Prostate gland (tissue), 2 donors: ENCODE results near the gene REEP3. TPM values are rescaled to one million over a fixed set of nuclear protein-coding genes. Genes with fewer than 3 reads are reported as not detected.
A peak's percentile ranks its signal among the peaks of the same experiment; 100 is the strongest.

ENCODE experiments used
- DNase-seq: peaks from one replicate; pipeline ENCODE4 v3.0.0-alpha.2; 2019; ENCODE audit warnings: low spot score
- H3K27ac ChIP-seq, 2 donors: fragments of 200-600 bp; sonication (generic); 2 replicates each; pipeline ENCODE4 v1.5.1; 2017 to 2019
- H3K27me3 ChIP-seq: fragments of 200-600 bp; sonication (generic); replicated peaks from 2 replicates; pipeline ENCODE4 v1.5.1; 2019; ENCODE audit not compliant: insufficient read depth
- H3K36me3 ChIP-seq, 2 donors: fragments of 200-600 bp; sonication (generic); 1 replicate in 1 of 2; 2 replicates in 1 of 2; pipeline versions ENCODE4 v1.5.1 to v1.8.1; 2017 to 2019
- H3K4me1 ChIP-seq: fragments of 200-600 bp; sonication (generic); replicated peaks from 2 replicates; pipeline ENCODE4 v1.5.1; 2019
- H3K4me3 ChIP-seq, 2 donors: fragments of 200-600 bp; sonication (generic); 2 replicates each; pipeline ENCODE4 v1.5.1; 2017 to 2019
- H3K9me3 ChIP-seq: fragments of 200-600 bp; sonication (generic); 2 replicates; pipeline ENCODE4 v1.5.1; 2017
- CTCF ChIP-seq, 4 experiments: fragments of 200-600 bp in 2 of 4; fragments of 450-650 bp in 2 of 4; sonication (generic) in 2 of 4; IDR thresholded peaks; 1 replicate in 3 of 4; 2 replicates in 1 of 4; pipeline ENCODE4 v1.5.1; 2016 to 2019; ENCODE audit warnings: antibody characterized with exemption in 4 of 4, mild to moderate bottlenecking in 2 of 4, moderate library complexity in 2 of 4
- POLR2A ChIP-seq: fragments of 450-650 bp; IDR thresholded peaks from one replicate; pipeline ENCODE4 v1.6.1; 2016; ENCODE audit warnings: antibody characterized with exemption, mild to moderate bottlenecking
- POLR2AphosphoS5 ChIP-seq: sonication (generic); formaldehyde crosslinking; IDR thresholded peaks from one replicate; pipeline ENCODE4 v1.6.1; 2017; ENCODE audit warnings: antibody characterized with exemption
- WGBS: methylation state at CpG from one replicate; pipeline ENCODE4 v1.1.5; 2018; 5-methylcytosine and 5-hydroxymethylcytosine counted together
- intact Hi-C: fragments of 100-400 bp; cut with DNase I; formaldehyde crosslinking; loops from one replicate; pipeline ENCODE4 v1.14.2; 2022
- total RNA-seq, 2 donors: library from RNA; depleted of rRNA; stranded (reverse); fragments of >200 nt; gene quantifications; one replicate each; pipeline ENCODE4 v1.1.0, GENCODE V29; 2016

REEP3 gene
- total RNA-seq, 2 donors from 2014 or later: 32.0 to 52.4 TPM

DNA sequence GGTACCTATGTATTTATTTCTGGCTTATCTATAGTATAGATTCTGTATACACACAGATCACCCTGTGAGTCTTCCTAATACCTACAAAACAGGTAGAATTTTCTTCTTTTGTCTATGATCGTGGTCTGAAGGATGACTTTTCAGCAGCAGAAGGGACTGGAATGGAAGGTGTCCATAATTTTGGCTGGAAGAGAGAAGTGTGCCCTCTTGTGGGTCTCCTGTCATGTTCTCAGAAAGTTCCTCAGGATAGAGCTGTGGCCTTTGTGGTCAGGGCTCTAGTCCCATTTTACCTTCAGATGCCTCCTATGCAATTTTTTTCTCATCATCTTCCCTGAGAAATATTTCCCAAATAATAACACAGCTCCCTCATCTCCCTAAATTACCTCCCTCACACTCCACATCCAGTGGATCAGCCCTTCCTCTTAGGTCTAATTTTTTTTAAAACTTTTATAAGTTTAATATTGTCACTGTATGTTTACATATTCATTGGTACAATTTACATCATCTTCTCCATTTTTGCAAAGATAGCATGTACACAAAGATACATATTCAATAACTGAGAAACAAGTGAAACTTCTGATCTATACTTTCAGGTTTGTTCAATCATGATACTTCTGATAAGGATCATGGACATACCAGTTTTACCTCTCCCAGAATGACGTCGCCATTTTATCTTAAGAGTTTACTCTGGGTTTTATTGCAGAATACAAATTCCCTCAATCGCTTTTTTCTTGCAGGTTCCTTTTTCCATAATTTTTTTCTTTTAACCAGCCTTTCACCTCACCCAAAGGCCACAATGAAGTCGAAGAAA, 112.7 kb downstream of the REEP3 start:
- intact Hi-C loops: loop anchor here (5.0 kb wide), 2 partner anchors 48 to 467 kb away; no protein-coding TSS in a partner anchor

GRCh38 chr10:63634488-63635065, 113.4 kb downstream of the REEP3 start:
- Histone ChIP-seq H3K36me3 (no peaks in the 10 kb centered on the region), H3K27ac (peak overlapping the region; percentile 74 to 75), H3K9me3 (no peaks in the 10 kb centered on the region), H3K4me3 (no peak overlapping the region), H3K4me1 (no peaks in the 10 kb centered on the region), H3K27me3 (no peaks in the 10 kb centered on the region)
- no peak for TF ChIP-seq POLR2AphosphoS5
- TF ChIP-seq POLR2A: no peak
- no peak for TF ChIP-seq CTCF (IDR thresholded peaks at IDR 0.05)
- DNase-seq: no peak
- WGBS: 58% methylated on average over 6 of the region's 6 CpGs
- intact Hi-C loops: loop anchor here (5.0 kb wide), 2 partner anchors 48 to 467 kb away; no protein-coding TSS in a partner anchor

More for the DNA sequence above, 112.7 kb downstream of the REEP3 start:
- Histone ChIP-seq H3K9me3 (no peaks in the 10 kb centered on the region), H3K36me3 (no peaks in the 10 kb centered on the region), H3K27ac (peak overlapping the region; percentile 74 to 75), H3K4me3 (no peak overlapping the region), H3K27me3 (no peaks in the 10 kb centered on the region), H3K4me1 (no peaks in the 10 kb centered on the region)
- 55% methylated on average over 5 of the region's 5 CpGs for WGBS
- TF ChIP-seq CTCF (IDR thresholded peaks at IDR 0.05) (peak in 3 of 4 experiments; percentile 37 to 50 (median 40)), POLR2AphosphoS5 (peak; percentile 57), POLR2A (no peak)
- peak; percentile 25 for DNase-seq

GRCh38 chr10:63636812-63637211, 115.6 kb downstream of the REEP3 start:
- no peak overlapping the region for H3K27ac ChIP-seq
- H3K4me1 ChIP-seq: no peaks in the 10 kb centered on the region
- no peaks in the 10 kb centered on the region for H3K36me3 ChIP-seq
- TF ChIP-seq CTCF (IDR thresholded peaks at IDR 0.05): no peak
- no peak for TF ChIP-seq POLR2AphosphoS5
- no peak for TF ChIP-seq POLR2A
- 52% methylated on average over 3 of the region's 3 CpGs for WGBS
- DNase-seq: no peak
- intact Hi-C loops: no loop called here
- H3K4me3 ChIP-seq: no peak overlapping the region
- no peaks in the 10 kb centered on the region for H3K9me3 ChIP-seq
- H3K27me3 ChIP-seq: no peaks in the 10 kb centered on the region

GRCh38 chr10:63637901-63638327, 116.7 kb downstream of the REEP3 start:
- intact Hi-C loops: no loop called here
- Histone ChIP-seq H3K4me1 (no peaks in the 10 kb centered on the region), H3K27me3 (no peaks in the 10 kb centered on the region), H3K36me3 (no peaks in the 10 kb centered on the region), H3K27ac (peak overlapping the region; percentile 22 to 53), H3K9me3 (no peaks in the 10 kb centered on the region), H3K4me3 (no peak overlapping the region)
- DNase-seq: peak; percentile 43
- TF ChIP-seq POLR2AphosphoS5: peak; percentile 70
- peak in 1 of 4 experiments; percentile 13 for TF ChIP-seq CTCF (IDR thresholded peaks at IDR 0.05)
- TF ChIP-seq POLR2A: no peak
- WGBS: 63% methylated on average over 5 of the region's 5 CpGs
